HG02763 (cell line): ENCODE results near the gene RBM39.

Source experiments
- ATAC-seq: cut with Tn5 transposase; IDR thresholded peaks from one replicate; pipeline ENCODE4 v1.9.1; 2021; ENCODE audit warnings: mild to moderate bottlenecking, moderate library complexity; ENCODE audit not compliant: unreplicated experiment

Gene RBM39

DNA sequence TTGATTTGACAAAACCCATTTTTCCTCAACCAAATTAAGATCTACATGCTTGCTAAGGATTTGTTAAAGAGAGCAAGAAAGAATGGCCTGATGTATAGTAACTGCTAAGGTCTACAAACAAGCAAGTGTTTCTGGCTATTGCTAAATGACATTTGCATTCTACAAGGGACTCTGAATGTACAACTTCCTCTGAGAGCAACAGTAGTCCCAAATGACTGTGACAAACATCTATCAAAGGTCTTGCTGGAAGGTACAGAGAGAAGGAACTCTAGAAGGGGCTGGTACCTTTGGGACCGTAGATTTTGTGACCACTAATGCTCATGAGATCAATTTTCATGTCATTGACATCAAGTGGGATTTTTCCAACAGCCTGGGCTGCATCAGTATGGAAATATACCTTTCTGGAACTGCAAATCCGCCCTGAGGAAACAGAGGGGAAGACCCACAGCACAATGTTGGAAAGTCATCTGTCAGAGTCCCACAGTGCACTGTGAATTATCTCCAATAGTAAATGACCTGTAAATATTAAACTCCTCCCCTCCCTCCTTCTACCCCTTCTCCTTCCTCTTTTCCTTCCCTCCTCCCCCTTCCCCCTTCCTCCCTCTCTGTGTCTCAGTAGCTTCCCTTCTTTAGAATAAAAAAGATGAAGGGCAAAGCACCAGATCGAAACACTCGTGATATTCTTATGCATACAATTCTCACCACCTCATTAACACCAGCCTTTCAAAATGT is 61.4 kb downstream of the RBM39 start:
- no peak for ATAC-seq

- ATAC-seq = no peak
Measured at GRCh38 chr20:35674921-35675320, 67.1 kb downstream of the RBM39 start.

DNA sequence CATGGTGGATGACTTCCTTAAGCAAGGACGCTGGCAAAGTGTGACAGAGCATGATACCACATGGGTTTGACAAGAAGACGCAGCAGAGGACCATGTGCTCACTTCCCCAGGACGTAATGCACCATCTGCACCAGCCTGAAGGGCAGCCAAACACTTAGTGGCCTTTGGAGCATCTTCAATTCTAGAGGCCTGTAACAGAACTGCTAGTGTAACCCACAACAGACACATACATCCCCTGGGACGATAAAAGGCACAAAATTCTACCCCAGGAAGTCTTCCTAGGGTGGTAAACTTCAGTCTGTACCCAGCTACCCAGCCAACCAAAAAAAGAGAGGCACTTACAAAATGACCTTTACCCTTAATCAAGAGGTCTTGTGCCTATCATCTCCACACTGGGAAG is 68.2 kb downstream of the RBM39 start:
- no peak for ATAC-seq

DNA sequence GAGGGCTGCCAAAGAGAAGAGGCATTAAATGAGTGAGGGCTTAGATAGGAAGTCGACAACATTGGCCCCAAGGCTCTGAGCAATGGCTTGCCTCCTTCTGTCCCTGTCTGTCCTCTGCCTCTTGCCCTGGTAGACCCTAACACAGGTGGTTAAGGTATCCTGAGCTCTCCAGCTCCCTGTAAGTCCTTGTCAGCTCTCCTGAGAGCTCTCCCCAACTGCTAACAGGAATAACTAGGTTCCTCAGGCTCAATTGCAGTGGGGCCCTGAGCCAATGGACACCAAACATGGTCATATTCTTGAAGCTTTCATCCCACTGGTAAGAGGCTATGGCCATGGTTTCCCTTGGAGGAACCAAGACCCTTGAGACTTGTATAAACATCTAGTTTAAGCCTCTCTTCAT is 72.4 kb downstream of the RBM39 start:
- no peak for ATAC-seq

GRCh38 chr20:35669221-35669620 is 72.8 kb downstream of the RBM39 start:
- no peak for ATAC-seq

- ATAC-seq = no peak
Measured at GRCh38 chr20:35665949-35666288, 76.1 kb downstream of the RBM39 start.

DNA sequence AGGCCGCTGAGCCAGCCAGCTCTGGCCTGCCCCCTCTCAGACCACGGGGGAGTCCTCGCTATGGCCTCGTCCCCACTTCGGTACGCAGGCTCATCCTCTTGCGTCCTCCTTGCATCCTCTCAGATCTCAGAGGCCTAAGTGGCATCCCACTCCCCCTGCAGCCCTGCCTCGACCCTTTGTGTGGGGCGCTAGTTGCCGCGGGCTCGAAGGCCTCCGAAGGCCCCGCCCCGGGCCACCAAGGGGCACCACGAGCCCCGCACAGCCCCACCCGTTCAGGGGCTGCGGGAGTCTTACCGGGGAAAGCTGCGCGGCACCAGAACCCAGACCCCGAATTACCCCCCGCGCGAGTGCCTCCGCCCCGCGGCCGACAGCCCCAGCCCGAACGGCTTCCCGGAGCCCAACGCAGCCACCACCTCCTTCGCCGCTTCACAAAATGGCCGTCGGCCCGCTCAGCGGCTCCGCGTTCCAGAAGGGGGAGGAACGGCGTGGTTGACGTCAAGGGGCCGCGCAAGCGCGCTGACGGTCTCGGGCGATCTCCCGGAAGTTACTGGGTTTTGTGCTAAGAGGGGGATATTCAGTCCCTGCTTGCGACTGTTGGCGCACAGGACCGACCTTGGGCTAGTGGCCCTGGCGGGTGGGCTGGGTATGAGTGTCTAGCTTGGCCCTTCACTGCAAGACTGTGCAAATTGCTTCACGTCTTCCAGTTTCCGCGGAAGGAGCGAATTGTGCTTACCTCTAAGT is 77.4 kb downstream of the RBM39 start, which contains the start of the genes CPNE1 and RBM12:
Gene CPNE1, minus strand, starts transcription at position 435 of the 741 bp plus-strand sequence. CDS start 31,977 bp downstream, outside the sequence.
Gene RBM12, minus strand, starts transcription at position 435 of the 741 bp plus-strand sequence. CDS start 9,578 bp downstream, outside the sequence.
- ATAC-seq = peak; percentile 68

DNA sequence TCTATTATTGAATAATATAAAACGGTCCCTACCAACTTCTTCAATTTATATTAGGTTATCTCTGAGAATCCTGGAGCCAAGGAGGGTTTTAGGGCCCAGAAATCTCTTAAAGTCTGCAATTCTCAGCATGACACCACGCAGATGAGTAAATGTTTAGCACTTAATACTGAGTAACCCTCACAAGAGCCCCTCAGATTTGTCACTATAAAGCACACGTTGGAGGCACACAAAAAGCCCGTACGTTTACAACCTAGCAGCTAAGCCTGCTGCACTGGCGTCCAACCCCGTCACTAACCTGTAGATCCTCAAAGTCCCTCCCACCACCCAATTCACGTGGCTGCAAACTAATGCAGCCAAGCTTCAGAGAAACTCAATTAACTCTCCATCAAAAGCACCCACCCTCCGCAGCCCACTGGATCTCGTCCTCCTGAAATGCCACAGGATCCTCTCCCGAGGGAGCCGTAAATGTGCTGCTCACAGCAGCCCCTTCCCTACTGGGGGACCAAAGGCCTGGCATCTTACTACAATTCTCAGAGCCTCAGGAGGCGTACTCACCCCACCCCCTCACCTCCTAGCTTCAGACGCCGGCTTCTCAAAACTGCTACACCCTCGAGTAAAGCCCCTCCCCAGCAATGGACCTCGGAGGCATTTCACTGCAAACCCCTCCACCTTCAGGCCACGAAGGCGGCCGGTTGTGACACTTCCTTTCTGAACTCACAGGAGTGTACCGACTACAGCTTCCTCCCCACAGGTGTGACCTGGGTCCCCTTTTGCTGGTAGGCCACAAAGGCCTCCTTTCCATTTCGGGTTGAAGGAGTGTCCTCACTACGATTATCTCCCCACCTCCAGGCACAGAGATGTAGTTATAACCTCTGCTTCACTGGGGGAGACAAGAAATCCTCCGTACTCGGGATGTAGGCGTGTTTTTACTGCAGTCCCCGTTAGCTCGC is 78.3 kb downstream of the RBM39 start:
- ATAC-seq = peak; percentile 23

DNA sequence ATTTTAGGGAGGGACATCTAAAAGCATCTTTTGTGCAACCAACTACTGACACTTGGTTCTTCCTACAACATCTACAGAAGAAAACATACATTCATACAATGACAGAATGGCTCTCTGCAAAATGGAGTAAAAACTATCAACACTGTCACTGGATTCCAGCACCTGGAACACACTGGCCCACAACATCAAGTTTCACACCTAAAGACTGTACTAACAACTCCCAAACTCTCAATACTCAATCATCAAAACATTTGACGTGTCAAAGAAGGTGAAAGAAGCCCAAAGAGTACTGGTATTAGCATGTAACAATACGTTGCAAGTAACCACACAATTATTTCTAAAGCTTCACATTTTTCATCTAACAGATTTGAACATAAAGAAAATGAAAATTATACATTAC is 79.5 kb downstream of the RBM39 start:
- no peak for ATAC-seq

DNA sequence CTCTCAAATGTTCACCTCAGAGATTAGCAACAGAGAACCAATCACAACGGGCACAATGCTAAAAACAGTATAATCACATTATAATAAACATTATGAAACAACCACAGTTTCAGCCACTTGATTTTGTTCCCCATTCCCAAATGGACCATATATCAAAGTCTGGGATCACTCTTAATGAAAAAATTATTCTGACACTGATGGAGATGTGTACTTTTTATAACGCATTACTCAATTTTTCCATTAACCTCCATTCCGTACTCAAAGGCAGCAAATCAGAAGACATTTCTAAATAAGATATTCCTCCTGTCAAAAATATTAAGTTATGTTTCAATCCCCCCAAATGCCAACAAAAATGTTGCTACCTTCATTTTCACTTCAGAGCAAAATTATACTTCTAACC is 80.2 kb downstream of the RBM39 start:
- no peak for ATAC-seq

GRCh38 chr20:35661053-35661452 is 81.0 kb downstream of the RBM39 start:
- no peak for ATAC-seq

DNA sequence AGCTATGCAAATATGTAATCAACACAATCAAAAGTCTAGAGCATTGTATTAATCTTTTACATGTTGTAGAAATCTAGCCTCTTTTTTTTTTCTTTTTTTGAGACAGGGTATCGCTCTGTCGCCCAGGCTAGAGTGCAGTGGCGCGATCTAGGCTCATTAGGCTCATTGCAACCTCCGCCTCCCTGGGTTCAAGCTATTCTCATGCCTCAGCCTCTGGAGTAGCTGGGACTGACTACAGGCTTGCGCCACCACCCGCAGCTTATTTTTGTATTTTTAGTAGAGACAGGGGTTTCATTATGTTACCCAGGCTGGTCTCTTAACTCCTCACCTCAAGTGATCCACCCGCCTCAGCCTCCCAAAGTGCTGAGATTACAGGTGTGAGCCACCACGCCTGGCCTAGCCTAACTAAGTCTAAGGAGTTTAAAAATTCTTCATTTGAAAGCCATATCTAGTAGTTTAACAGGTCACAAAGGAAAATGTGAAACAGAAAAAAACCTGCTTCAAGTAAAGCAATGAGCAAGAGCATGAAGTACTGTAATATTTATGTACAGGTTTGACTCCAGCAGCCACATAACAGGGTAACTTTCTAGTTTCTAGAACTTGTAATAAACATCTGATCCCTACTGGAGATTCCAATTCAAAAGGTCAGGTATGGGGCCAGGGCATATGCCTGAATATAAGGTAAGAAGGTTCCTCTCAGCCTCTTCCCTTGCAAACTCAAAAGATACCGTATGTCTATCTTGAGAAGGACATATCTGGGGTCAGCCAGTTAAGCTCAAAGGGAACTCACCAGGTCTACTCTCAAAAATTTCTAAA is 81.7 kb downstream of the RBM39 start:
- no peak for ATAC-seq

DNA sequence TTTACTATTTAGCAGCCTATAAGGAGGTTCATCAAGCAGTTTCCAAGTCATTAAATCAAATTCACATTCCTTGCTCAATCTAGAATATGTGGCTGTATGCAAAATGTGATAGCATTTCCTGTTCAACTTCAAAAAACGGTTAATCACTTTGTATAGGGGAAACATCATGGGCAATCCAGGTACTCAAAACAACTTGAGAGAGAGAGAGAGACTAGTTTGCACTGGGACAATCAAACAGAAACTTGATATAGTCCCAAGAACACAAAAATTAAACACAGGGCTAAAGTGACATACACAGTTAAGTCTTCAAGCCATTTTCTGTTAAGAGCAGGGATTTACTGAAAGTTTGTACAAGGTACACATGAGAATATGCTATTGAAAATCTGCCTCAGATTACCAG is 84.8 kb downstream of the RBM39 start:
- ATAC-seq = no peak

DNA sequence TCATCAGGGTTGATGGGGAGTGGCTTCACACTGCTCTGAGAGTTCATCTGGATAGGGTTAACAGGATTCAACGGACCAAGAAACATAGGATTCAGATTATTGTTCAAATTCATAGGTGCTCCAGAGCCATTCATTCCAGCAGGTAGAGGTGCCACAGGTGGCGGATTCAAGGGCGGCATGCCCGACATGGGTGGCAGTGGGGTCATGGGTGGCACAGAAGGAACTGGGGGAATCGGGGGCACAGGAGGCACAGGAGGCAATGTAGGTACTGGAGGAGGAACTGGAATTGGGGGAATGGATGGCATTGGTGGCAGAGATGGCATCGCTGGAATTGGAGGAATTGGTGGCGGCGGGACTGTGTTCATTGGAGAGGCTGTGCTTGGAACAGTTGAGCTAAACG is 87.6 kb downstream of the RBM39 start:
- ATAC-seq = no peak

DNA sequence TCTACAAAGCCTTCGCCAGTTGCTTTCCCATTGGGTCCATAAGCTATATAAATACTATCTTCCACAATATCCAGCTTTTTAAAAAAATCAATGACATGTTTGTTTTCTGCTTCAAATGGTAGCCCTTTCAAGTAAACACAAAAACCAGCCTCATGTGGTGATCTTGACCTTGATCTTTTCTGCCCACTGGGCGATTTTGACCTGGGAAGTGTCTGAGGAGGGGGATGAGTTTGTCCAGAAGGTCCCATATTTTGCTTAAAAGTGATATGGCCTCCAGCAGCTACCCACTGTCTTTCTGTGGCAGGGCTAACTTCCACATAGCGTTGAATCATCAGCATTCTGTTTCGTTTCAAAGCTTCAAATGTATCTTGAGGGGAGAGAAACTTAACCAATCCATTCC is 88.2 kb downstream of the RBM39 start:
- ATAC-seq = no peak
